ENCODE measurements around the gene LCT. TPM values are rescaled to one million over a fixed set of nuclear protein-coding genes. Genes with fewer than 3 reads are reported as not detected.
A peak's percentile ranks its signal among the peaks of the same experiment; 100 is the strongest.
"Not testable (repeated sequence)": the region's sequence is repeated elsewhere in the genome, so short reads cannot be mapped to it uniquely, and the experiment has no call there.

LCT gene
- total RNA-seq, 2 donors from 2014 or later = 0.27 TPM; not detected in 1

GRCh38 chr2:135800513-135801460 is 36.2 kb downstream of the LCT start:
- ATAC-seq = no peak
- intact Hi-C loops (cut with DNase I, micrococcal nuclease) = no loop called here
- no peak for DNase-seq

- no peak for ATAC-seq
- intact Hi-C loops (cut with DNase I, micrococcal nuclease) = no loop called here
- no peak for DNase-seq
These were observed 37.2 kb downstream of the LCT start for GRCh38 chr2:135799738-135800137.

GRCh38 chr2:135798762-135799161 is 38.2 kb downstream of the LCT start:
- intact Hi-C loops (cut with DNase I, micrococcal nuclease) = no loop called here
- no peak for ATAC-seq
- DNase-seq = no peak

GRCh38 chr2:135798275-135798705 is 38.7 kb downstream of the LCT start:
- ATAC-seq = no peak
- intact Hi-C loops (cut with DNase I, micrococcal nuclease) = no loop called here
- no peak for DNase-seq

- ATAC-seq = peak; percentile 95
- intact Hi-C loops (cut with DNase I, micrococcal nuclease) = no loop called here
- peak; percentile 57 to 77 for DNase-seq
These were observed 39.3 kb downstream of the LCT start for GRCh38 chr2:135797497-135798274.

GRCh38 chr2:135796606-135797005 is 40.4 kb downstream of the LCT start:
- ATAC-seq (no peak), DNase-seq (no peak)
- intact Hi-C loops (cut with DNase I, micrococcal nuclease) = no loop called here

- ATAC-seq; intact Hi-C loops (cut with DNase I, micrococcal nuclease): not testable (repeated sequence)
These were observed 41.3 kb downstream of the LCT start for GRCh38 chr2:135795641-135796040.

GRCh38 chr2:135792401-135793150 is 44.4 kb downstream of the LCT start:
- intact Hi-C loops (cut with DNase I, micrococcal nuclease) = no loop called here
- ATAC-seq (no peak), DNase-seq (no peak)

More at GRCh38 chr2:135795641-135796040, 41.3 kb downstream of the LCT start:
- not testable (repeated sequence) for DNase-seq

GRCh38 chr2:135791418-135792190 is 45.4 kb downstream of the LCT start:
- intact Hi-C loops (cut with DNase I, micrococcal nuclease) = no loop called here
- ATAC-seq = no peak
- no peak for DNase-seq

- DNase-seq (no peak), ATAC-seq (no peak)
- intact Hi-C loops (cut with DNase I, micrococcal nuclease) = no loop called here
These were observed 46.6 kb downstream of the LCT start for GRCh38 chr2:135790423-135790822.

GRCh38 chr2:135786823-135787222 is 50.2 kb downstream of the LCT start:
- ATAC-seq (no peak), DNase-seq (no peak)
- intact Hi-C loops (cut with DNase I, micrococcal nuclease) = no loop called here

- intact Hi-C loops (cut with DNase I, micrococcal nuclease) = no loop called here
- ATAC-seq (no peak), DNase-seq (no peak)
These were observed 52.0 kb downstream of the LCT start for GRCh38 chr2:135785032-135785431.

GRCh38 chr2:135783439-135783838 is 53.5 kb downstream of the LCT start:
- no peak for ATAC-seq
- intact Hi-C loops (cut with DNase I, micrococcal nuclease) = no loop called here
- no peak for DNase-seq

GRCh38 chr2:135782231-135782630 is 54.8 kb downstream of the LCT start:
- intact Hi-C loops (cut with DNase I, micrococcal nuclease) = no loop called here
- no peak for ATAC-seq
- DNase-seq = no peak

GRCh38 chr2:135776367-135776766 is 60.6 kb downstream of the LCT start:
- intact Hi-C loops (cut with DNase I, micrococcal nuclease) = no loop called here
- no peak for DNase-seq
- no peak for ATAC-seq

GRCh38 chr2:135775420-135775819 is 61.6 kb downstream of the LCT start:
- ATAC-seq = no peak
- intact Hi-C loops (cut with DNase I, micrococcal nuclease) = no loop called here

GRCh38 chr2:135773917-135774316 is 63.1 kb downstream of the LCT start:
- ATAC-seq (no peak), DNase-seq (no peak)
- intact Hi-C loops (cut with DNase I, micrococcal nuclease) = no loop called here

More at GRCh38 chr2:135775420-135775819, 61.6 kb downstream of the LCT start:
- no peak for DNase-seq

- ATAC-seq = no peak
- DNase-seq = no peak
- intact Hi-C loops (cut with DNase I, micrococcal nuclease) = no loop called here
These were observed 63.7 kb downstream of the LCT start for GRCh38 chr2:135773319-135773718.

Data from left colon (tissue), 2 donors.